GM10248 (cell line): ENCODE measurements around the gene NMB.

Source experiments
- CTCF ChIA-PET: fragments of 300-600 bp; sonication (Branson Sonifier 250); formaldehyde crosslinking; extraction: SDS; loops from one replicate; lab custom pipeline; 2021; ENCODE audit warnings: antibody characterized with exemption; lab: Yijun Ruan, JAX
- POLR2A ChIA-PET: fragments of 350-650 bp; sonication (Branson Sonifier 250); formaldehyde crosslinking; extraction: SDS; loops from one replicate; lab custom pipeline; 2020; ENCODE audit warnings: antibody characterized with exemption; lab: Yijun Ruan, JAX
- DNase-seq: peaks from one replicate; pipeline ENCODE4 v3.0.0; 2012; ENCODE audit errors: extremely low spot score
- TF ChIP-seq, protein P1 (sequence below): IDR thresholded peaks from 2 replicates; pipeline ENCODE4 v1.5.1; 2012; ENCODE audit warnings: mild to moderate bottlenecking, low read depth; ENCODE audit errors: extremely low read depth, missing control alignments, control extremely low read depth

The NMB gene

DNA sequence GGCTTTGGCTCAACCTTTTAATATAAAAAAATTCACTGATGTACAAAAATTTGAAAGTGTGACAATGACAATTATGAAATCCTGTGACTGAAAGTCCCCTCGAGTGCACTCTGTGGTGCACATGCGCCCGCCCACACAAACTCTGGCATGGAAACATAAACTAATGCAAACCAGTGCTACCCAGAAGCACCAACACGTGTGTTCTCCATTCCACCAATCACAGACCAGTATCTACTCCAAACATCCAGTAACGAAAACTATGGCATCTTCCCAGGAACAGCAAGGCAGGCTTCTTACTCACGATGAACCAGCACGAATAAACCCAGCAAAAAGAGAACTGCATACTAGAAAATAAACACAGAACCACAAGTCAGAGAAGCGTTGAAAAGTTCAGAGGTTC is 11.7 kb upstream of the NMB start:
- no peak for DNase-seq
- ChIA-PET POLR2A (no interaction called here), CTCF (interaction anchor here (1.0 kb wide), 1 partner anchor 16 kb away, joined by 3 read pairs; the partner anchor contains the start of gene WDR73)
- TF ChIP-seq, protein P1, sequence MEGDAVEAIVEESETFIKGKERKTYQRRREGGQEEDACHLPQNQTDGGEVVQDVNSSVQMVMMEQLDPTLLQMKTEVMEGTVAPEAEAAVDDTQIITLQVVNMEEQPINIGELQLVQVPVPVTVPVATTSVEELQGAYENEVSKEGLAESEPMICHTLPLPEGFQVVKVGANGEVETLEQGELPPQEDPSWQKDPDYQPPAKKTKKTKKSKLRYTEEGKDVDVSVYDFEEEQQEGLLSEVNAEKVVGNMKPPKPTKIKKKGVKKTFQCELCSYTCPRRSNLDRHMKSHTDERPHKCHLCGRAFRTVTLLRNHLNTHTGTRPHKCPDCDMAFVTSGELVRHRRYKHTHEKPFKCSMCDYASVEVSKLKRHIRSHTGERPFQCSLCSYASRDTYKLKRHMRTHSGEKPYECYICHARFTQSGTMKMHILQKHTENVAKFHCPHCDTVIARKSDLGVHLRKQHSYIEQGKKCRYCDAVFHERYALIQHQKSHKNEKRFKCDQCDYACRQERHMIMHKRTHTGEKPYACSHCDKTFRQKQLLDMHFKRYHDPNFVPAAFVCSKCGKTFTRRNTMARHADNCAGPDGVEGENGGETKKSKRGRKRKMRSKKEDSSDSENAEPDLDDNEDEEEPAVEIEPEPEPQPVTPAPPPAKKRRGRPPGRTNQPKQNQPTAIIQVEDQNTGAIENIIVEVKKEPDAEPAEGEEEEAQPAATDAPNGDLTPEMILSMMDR = no peak

DNA sequence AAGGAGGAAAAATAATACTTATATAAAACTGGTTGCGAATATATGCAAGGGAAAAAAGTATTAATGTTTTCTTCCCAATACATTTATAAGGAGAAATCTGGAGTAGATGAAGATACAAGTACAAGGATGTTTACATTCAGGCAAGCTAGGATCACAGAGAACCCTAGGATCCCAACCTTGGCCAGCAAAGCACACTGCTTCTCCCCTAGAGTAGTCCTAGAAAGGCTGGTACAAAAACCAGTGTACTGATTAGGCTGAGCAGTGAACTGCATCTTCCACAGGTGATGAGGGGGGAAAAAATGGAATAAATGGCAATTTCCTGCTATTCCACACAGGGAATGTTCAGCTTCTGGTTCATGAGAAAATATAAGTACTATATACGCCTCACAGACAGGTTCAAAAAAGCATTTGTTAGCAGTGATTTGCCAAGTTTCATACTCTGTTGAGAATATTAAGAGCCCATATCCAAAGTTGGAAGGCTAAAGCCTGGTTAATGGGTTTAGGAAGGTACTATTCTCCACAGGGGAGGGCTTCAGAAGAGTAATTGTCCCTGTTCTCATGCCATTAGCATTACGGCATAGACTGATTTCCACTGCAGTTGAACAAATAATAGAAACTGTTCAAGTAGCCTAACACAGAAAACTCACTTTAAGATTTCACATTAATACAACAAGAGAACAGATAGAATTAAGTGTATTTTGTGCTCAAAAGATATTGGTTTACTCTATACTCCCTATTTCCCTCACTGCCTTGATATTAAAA is 10.4 kb upstream of the NMB start:
- ChIA-PET CTCF (interaction anchor here (1.0 to 1.2 kb wide), 3 partner anchors 9 to 14 kb away, joined by 3 to 4 read pairs (median 3); partner anchors contain the start of gene WDR73), POLR2A (no interaction called here)
- TF ChIP-seq, protein P1 = no peak
- DNase-seq = no peak

DNA sequence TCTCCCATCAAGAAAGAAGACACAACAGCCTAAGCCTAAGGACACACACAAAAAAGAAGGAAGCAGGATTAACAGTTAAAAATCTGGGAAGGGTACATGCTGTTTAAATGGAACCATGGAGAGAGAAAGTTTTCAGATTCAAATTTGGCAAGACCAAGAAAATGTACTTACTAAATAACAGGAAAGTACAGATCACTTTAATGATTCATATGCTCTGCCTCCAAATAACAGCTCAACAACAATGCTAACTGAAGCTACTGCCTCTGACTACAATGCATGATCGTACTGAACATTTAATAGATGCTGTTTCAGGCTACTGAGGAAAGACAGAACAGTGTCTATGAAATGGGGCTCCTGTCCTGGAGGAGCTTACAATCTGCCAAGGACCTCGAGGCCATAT is 8.4 kb upstream of the NMB start:
- CTCF ChIA-PET = interaction anchor here (1.2 kb wide), 1 partner anchor 8 kb away, joined by 5 read pairs; the partner anchor contains the start of gene NMB
- TF ChIP-seq, protein P1 = no peak
- POLR2A ChIA-PET = no interaction called here
- DNase-seq = no peak

DNA sequence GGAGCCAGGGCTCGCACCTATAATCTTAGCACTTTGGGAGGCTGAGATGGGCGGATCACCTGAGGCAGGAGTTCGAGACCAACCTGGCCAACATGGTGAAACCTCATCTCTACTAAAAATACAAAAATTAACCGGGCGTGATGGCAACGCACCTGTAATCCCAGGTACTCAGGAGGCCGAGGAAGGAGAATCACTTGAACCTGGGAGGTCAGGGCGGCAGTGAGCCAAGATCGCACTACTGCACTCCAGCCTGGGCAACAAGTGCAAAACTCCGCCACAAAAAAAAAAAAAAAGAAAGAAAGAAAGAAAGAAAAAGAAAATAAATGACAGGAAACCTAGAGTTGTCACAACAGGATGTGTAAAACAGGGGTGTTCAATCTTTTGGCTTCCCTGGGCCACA is 3.0 kb upstream of the NMB start:
- CTCF ChIA-PET = no interaction called here
- POLR2A ChIA-PET = no interaction called here
- no peak for DNase-seq
- TF ChIP-seq, protein P1 = no peak

DNA sequence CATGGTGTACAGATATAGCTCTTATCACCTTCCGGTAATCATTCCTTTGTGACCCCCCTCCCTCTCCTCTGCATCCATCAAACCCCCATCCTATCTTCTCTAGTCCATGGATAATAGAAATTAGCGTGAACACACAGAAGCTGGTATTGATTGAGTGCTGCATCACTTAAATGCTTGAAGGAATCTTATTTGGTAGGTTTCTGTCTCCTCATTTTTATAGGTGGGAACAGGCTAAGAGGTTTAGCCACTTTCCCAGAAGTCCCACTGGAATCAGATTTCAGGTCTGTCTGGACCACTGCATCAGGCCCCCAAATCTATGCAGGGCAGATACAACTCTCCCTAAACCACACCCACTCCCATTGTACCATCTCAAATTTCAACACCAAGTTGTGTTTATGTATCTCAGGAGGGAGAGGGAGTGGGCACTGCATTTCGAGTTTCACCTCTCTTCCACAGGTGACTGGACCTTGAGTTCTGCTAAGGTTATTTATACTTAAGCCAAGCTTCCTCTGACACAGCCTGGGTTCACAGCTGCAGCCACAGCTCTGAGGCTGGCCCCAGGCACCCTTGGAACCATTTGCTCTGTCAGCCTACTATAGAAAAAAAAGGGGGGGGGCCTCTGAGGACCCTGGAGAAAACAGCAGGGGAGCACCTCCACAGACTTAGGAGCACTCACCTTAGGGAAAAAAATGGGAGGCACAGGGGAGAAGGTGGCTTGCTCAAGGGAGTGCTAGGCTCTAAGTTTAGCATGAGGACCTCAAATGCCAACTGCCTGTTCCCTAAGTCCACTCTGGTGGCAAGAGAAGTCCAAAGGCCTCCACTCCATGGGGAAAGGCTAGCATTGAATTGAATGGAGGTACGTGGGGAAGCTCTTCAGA is 2.1 kb upstream of the NMB start:
- no peak for DNase-seq
- ChIA-PET POLR2A (no interaction called here), CTCF (interaction anchor here (1.1 to 1.6 kb wide), 3 partner anchors 14 to 69 kb away, joined by 3 to 5 read pairs (median 4); no protein-coding TSS in a partner anchor)
- TF ChIP-seq, protein P1 = no peak

DNA sequence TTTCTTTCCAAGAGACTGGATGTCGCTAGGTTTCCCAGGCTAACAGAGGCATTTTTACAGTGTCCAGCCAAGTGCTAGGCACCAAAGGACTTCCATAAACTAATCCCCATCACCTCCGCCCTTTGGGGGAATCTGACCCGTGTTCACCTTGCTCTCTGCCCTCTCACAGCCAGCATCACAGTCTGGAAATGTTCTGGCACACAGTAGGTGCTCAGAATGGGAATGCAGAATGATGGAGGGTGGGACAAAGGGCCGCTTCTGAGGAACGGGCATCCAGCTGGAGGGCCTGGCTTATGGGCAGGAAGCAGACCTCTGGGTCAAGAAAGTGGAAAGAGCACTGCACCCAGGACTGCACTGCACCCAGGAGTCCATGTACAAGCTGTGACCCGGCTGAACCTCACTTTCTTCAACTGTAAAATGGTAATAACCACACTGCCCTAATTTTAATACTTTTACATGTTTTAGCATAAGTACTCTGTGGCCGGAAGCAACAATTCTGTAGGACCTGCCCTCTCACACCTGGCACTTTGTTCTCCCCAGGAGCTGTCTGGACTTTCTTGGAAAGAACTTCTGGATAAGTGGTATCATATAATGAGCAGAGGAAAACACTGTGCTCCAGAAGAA is 901 bp upstream of the NMB start:
- POLR2A ChIA-PET = no interaction called here

More for the DNA sequence above, 901 bp upstream of the NMB start:
- CTCF ChIA-PET = interaction anchor here (0.6 to 1.6 kb wide), 12 partner anchors 8 to 68 kb away, joined by 3 to 6 read pairs (median 4); no protein-coding TSS in a partner anchor
- no peak for DNase-seq
- TF ChIP-seq, protein P1 = no peak
